Measurements from ENCODE around the gene CNTN1.

The CNTN1 gene

DNA sequence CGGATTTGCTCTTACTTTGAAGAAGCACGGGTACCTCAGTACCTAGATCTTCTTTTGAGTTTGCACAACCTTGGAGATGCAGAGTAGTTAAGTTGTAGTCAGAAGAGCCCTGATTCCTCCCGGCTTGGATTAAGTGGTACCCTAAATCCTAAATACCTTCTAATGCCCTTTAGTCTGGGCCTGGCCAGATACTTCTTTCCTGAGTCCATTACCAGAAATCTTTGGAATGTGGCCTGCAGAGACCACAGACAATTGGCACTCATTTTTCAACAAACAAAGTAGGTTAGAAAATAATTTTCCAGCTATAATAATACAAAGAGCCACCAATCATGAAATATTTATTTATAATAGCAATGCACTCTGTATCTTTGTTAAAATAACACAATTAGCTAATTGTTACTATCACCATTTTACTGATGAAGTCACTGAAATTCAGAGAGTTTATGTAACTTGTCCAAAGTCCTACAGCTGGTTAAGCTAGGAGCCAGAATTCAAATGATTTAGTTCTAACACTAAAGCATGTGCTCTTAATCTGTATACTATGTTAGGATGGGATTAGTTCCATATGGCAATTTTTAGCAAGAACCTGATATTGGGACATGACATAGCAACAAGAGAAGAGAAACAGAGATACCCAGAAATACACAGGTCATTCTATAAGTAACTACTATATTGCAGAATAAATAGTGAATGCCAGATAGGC is 363.8 kb downstream of the CNTN1 start:
- DNase-seq (ENCODE audit: low spot score): no peak
- WGBS, 2 donors (ENCODE audit: extremely low coverage in 2 of 2, insufficient read length in 2 of 2, insufficient replicate concordance in 1 of 2): no CpG with 5 or more reads among the region's 3 CpGs
- H3K36me3 ChIP-seq (replicated peaks in 1 of 2; ENCODE audit: control insufficient read depth in 2 of 2, insufficient read depth in 2 of 2, low read length in 2 of 2): no peaks in the 10 kb centered on the region
- H2BK120ac ChIP-seq (ENCODE audit: low read depth, low read length): no peak overlapping the region
- H4K8ac ChIP-seq (ENCODE audit: low read depth, low read length): no peak overlapping the region
- H2AK5ac ChIP-seq (ENCODE audit: low read depth, low read length): no peak overlapping the region
- no peak overlapping the region for H3K27ac ChIP-seq (replicated peaks; ENCODE audit: low read length)
- H3K18ac ChIP-seq (ENCODE audit: low read length): no peak overlapping the region
- H3K27me3 ChIP-seq (ENCODE audit: control insufficient read depth in 3 of 3, insufficient read depth in 3 of 3, low read depth in 1 of 3, low read length in 3 of 3): no peaks in the 10 kb centered on the region
- no peak overlapping the region for H3K23ac ChIP-seq (ENCODE audit: low read depth, low read length, poor library complexity)
- H3K4ac ChIP-seq (ENCODE audit: low read length): no peak overlapping the region
- H2BK12ac ChIP-seq (ENCODE audit: low read length): no peak overlapping the region
- H3K4me3 ChIP-seq (ENCODE audit: low read length in 2 of 2): no peak overlapping the region
- H3K9ac ChIP-seq (ENCODE audit: low read depth, low read length, poor library complexity): no peak overlapping the region
- H3K4me1 ChIP-seq (ENCODE audit: control insufficient read depth in 2 of 2, insufficient read depth in 1 of 2, low read depth in 1 of 2, low read length in 2 of 2): no peaks in the 10 kb centered on the region
- no peak overlapping the region for H3K14ac ChIP-seq (ENCODE audit: low read length)
- no peak overlapping the region for H2AFZ ChIP-seq (ENCODE audit: low read length)
- no peak overlapping the region for H2BK15ac ChIP-seq (ENCODE audit: low read length)
- no peak overlapping the region for H2BK5ac ChIP-seq (ENCODE audit: low read length)
- H3K4me2 ChIP-seq (ENCODE audit: insufficient read depth, low read length, poor library complexity, severe bottlenecking): no peak overlapping the region
- no peaks in the 10 kb centered on the region for H3K9me3 ChIP-seq (replicated peaks in 1 of 2; ENCODE audit: control insufficient read depth in 2 of 2, insufficient read depth in 1 of 2, low read depth in 1 of 2, low read length in 2 of 2)
- H4K91ac ChIP-seq (ENCODE audit: low read depth, low read length, poor library complexity): no peak overlapping the region
- no peaks in the 10 kb centered on the region for H3K79me1 ChIP-seq (ENCODE audit: low read depth, low read length)

GRCh38 chr12:41058266-41058665 is 366.0 kb downstream of the CNTN1 start:
- Histone ChIP-seq H4K8ac (ENCODE audit: low read depth, low read length) (no peak overlapping the region), H3K27me3 (ENCODE audit: control insufficient read depth in 3 of 3, insufficient read depth in 3 of 3, low read depth in 1 of 3, low read length in 3 of 3) (no peaks in the 10 kb centered on the region), H3K23ac (ENCODE audit: low read depth, low read length, poor library complexity) (no peak overlapping the region), H3K9me3 (replicated peaks in 1 of 2; ENCODE audit: control insufficient read depth in 2 of 2, insufficient read depth in 1 of 2, low read depth in 1 of 2, low read length in 2 of 2) (no peaks in the 10 kb centered on the region), H2AK5ac (ENCODE audit: low read depth, low read length) (no peak overlapping the region), H3K4me1 (ENCODE audit: control insufficient read depth in 2 of 2, insufficient read depth in 1 of 2, low read depth in 1 of 2, low read length in 2 of 2) (no peaks in the 10 kb centered on the region), H2BK15ac (ENCODE audit: low read length) (no peak overlapping the region), H3K18ac (ENCODE audit: low read length) (no peak overlapping the region), H2BK120ac (ENCODE audit: low read depth, low read length) (no peak overlapping the region), H3K4me2 (ENCODE audit: insufficient read depth, low read length, poor library complexity, severe bottlenecking) (no peak overlapping the region), H2AFZ (ENCODE audit: low read length) (no peak overlapping the region), H3K14ac (ENCODE audit: low read length) (no peak overlapping the region), H3K9ac (ENCODE audit: low read depth, low read length, poor library complexity) (no peak overlapping the region), H2BK5ac (ENCODE audit: low read length) (no peak overlapping the region), H2BK12ac (ENCODE audit: low read length) (no peak overlapping the region), H3K4me3 (ENCODE audit: low read length in 2 of 2) (no peak overlapping the region), H3K79me1 (ENCODE audit: low read depth, low read length) (no peaks in the 10 kb centered on the region), H4K91ac (ENCODE audit: low read depth, low read length, poor library complexity) (no peak overlapping the region), H3K4ac (ENCODE audit: low read length) (no peak overlapping the region), H3K36me3 (replicated peaks in 1 of 2; ENCODE audit: control insufficient read depth in 2 of 2, insufficient read depth in 2 of 2, low read length in 2 of 2) (no peaks in the 10 kb centered on the region), H3K27ac (replicated peaks; ENCODE audit: low read length) (no peak overlapping the region)
- DNase-seq (ENCODE audit: low spot score): no peak

- WGBS, 2 donors (ENCODE audit: extremely low coverage in 2 of 2, insufficient read length in 2 of 2, insufficient replicate concordance in 1 of 2): no CpG with 5 or more reads among the region's 2 CpGs
- Histone ChIP-seq H3K4ac (ENCODE audit: low read length) (no peak overlapping the region), H2BK15ac (ENCODE audit: low read length) (no peak overlapping the region), H3K4me1 (ENCODE audit: control insufficient read depth in 2 of 2, insufficient read depth in 1 of 2, low read depth in 1 of 2, low read length in 2 of 2) (no peaks in the 10 kb centered on the region), H4K8ac (ENCODE audit: low read depth, low read length) (no peak overlapping the region), H3K79me1 (ENCODE audit: low read depth, low read length) (no peaks in the 10 kb centered on the region), H2BK5ac (ENCODE audit: low read length) (no peak overlapping the region), H3K4me2 (ENCODE audit: insufficient read depth, low read length, poor library complexity, severe bottlenecking) (no peak overlapping the region), H3K9me3 (replicated peaks in 1 of 2; ENCODE audit: control insufficient read depth in 2 of 2, insufficient read depth in 1 of 2, low read depth in 1 of 2, low read length in 2 of 2) (no peaks in the 10 kb centered on the region), H3K23ac (ENCODE audit: low read depth, low read length, poor library complexity) (no peak overlapping the region), H3K4me3 (ENCODE audit: low read length in 2 of 2) (no peak overlapping the region), H3K27ac (replicated peaks; ENCODE audit: low read length) (no peak overlapping the region), H2AK5ac (ENCODE audit: low read depth, low read length) (no peak overlapping the region), H3K36me3 (replicated peaks in 1 of 2; ENCODE audit: control insufficient read depth in 2 of 2, insufficient read depth in 2 of 2, low read length in 2 of 2) (no peaks in the 10 kb centered on the region), H2AFZ (ENCODE audit: low read length) (no peak overlapping the region), H3K27me3 (ENCODE audit: control insufficient read depth in 3 of 3, insufficient read depth in 3 of 3, low read depth in 1 of 3, low read length in 3 of 3) (no peaks in the 10 kb centered on the region), H2BK120ac (ENCODE audit: low read depth, low read length) (no peak overlapping the region), H3K14ac (ENCODE audit: low read length) (no peak overlapping the region), H4K91ac (ENCODE audit: low read depth, low read length, poor library complexity) (no peak overlapping the region), H3K9ac (ENCODE audit: low read depth, low read length, poor library complexity) (no peak overlapping the region), H3K18ac (ENCODE audit: low read length) (no peak overlapping the region), H2BK12ac (ENCODE audit: low read length) (no peak overlapping the region)
- DNase-seq (ENCODE audit: low spot score): no peak
Measured at GRCh38 chr12:41061192-41061591, 369.0 kb downstream of the CNTN1 start.

DNA sequence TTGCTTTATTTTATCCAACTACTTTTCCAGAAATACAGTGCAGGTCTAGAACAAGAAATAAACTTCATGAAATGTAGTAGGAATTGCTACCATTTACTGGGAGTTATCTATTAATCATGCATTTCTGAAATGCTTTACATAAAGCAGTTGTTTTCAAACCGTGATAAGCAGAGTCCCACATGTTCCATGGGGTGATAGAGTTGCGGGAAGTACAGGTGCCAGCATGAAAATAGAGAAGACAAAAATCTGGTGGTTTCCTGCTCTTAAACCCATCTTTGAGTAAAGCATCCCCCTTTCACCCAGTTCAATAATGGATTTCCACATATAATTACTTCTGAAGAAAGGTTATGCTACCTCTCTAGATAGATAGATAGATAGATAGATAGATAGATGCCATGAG is 372.2 kb downstream of the CNTN1 start:
- Histone ChIP-seq H2AK5ac (ENCODE audit: low read depth, low read length) (no peak overlapping the region), H2BK12ac (ENCODE audit: low read length) (no peak overlapping the region), H3K27me3 (ENCODE audit: control insufficient read depth in 3 of 3, insufficient read depth in 3 of 3, low read depth in 1 of 3, low read length in 3 of 3) (no peaks in the 10 kb centered on the region), H4K91ac (ENCODE audit: low read depth, low read length, poor library complexity) (no peak overlapping the region), H3K4me2 (ENCODE audit: insufficient read depth, low read length, poor library complexity, severe bottlenecking) (no peak overlapping the region), H4K8ac (ENCODE audit: low read depth, low read length) (no peak overlapping the region), H3K36me3 (replicated peaks in 1 of 2; ENCODE audit: control insufficient read depth in 2 of 2, insufficient read depth in 2 of 2, low read length in 2 of 2) (no peaks in the 10 kb centered on the region), H3K9me3 (replicated peaks in 1 of 2; ENCODE audit: control insufficient read depth in 2 of 2, insufficient read depth in 1 of 2, low read depth in 1 of 2, low read length in 2 of 2) (no peaks in the 10 kb centered on the region), H2BK5ac (ENCODE audit: low read length) (no peak overlapping the region), H3K14ac (ENCODE audit: low read length) (no peak overlapping the region), H3K4me3 (ENCODE audit: low read length in 2 of 2) (no peak overlapping the region), H2AFZ (ENCODE audit: low read length) (no peak overlapping the region), H2BK15ac (ENCODE audit: low read length) (no peak overlapping the region), H3K4ac (ENCODE audit: low read length) (no peak overlapping the region), H3K27ac (replicated peaks; ENCODE audit: low read length) (no peak overlapping the region), H3K9ac (ENCODE audit: low read depth, low read length, poor library complexity) (no peak overlapping the region), H3K4me1 (ENCODE audit: control insufficient read depth in 2 of 2, insufficient read depth in 1 of 2, low read depth in 1 of 2, low read length in 2 of 2) (no peaks in the 10 kb centered on the region), H3K23ac (ENCODE audit: low read depth, low read length, poor library complexity) (no peak overlapping the region), H2BK120ac (ENCODE audit: low read depth, low read length) (no peak overlapping the region), H3K79me1 (ENCODE audit: low read depth, low read length) (no peaks in the 10 kb centered on the region), H3K18ac (ENCODE audit: low read length) (no peak overlapping the region)
- DNase-seq (ENCODE audit: low spot score): no peak
- WGBS, 2 donors (ENCODE audit: extremely low coverage in 2 of 2, insufficient read length in 2 of 2, insufficient replicate concordance in 1 of 2): no CpG with 5 or more reads among the region's 2 CpGs

Measured in neuronal stem cell (in vitro differentiated cells).